Islet precursor cell (in vitro differentiated cells): Measurements from ENCODE around the gene CDKN1A.
"Not testable (repeated sequence)": the region's sequence is repeated elsewhere in the genome, so short reads cannot be mapped to it uniquely, and the experiment has no call there.

ENCODE experiments used
- DNase-seq: peaks from one replicate; pipeline ENCODE4 v3.0.0-alpha.2; 2018

CDKN1A gene

GRCh38 chr6:36699348-36699747, 20.8 kb downstream of the CDKN1A start:
- DNase-seq: no peak

- no peak for DNase-seq
Measured at GRCh38 chr6:36700071-36700812, 21.7 kb downstream of the CDKN1A start.

- DNase-seq: no peak
Measured at GRCh38 chr6:36700831-36701230, 22.3 kb downstream of the CDKN1A start.

DNA sequence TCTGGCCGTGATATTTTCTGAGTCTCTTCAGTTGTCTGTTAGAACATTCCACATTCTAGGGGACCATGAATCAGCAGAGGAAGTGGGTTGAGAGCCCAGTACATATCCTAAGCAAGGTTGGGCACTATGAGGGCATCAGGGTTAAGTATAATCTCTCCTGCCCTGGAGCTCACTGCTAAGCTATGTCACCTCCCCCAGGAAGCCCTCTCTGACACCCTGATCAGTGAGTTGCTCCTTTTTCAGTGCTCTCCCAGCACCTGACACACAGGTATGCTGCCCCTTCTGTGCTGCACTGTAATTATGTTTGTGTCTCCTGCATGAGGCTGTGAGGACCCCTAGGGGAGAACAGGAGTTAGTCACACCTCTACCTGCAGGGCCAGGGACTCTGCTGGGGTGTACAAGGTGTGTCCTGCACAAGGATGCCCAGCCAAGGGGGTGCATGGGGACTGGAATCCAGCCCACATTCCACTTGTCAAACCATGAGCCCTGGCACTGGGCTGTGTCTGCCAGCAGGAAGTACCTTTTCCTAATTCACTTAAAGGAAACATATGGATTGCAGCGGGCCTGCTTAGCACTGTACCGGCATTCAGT, 23.0 kb downstream of the CDKN1A start:
- no peak for DNase-seq

GRCh38 chr6:36702656-36703055, 24.1 kb downstream of the CDKN1A start:
- no peak for DNase-seq

DNA sequence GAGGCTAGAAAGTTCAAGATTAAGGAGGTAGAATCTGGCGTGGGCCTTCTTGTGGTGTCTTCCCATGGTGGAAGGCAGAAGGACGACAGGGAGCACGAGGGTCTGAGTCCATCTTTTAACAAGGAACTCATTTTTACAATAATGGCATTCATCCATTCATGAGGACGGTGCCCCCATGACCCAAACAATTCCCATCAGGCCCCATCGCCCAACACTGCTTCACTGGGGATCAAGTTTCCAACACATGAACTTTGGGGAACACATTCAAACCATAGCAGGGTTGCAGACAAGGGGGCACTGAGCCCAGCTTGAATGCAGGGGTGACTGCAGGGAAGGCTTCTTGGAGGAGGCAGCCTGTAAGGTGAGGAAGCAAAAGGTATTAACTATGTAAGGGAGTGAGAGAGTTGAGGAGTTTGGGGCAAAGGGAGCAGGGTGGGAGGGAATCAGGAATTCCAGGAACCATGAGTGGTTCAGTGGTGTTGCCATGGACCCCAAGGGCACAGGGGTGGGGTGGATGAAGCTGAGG, 24.6 kb downstream of the CDKN1A start:
- no peak for DNase-seq

- DNase-seq: no peak
Measured at GRCh38 chr6:36703982-36704381, 25.5 kb downstream of the CDKN1A start.

- DNase-seq: not testable (repeated sequence)
Measured at GRCh38 chr6:36704961-36705577, 26.6 kb downstream of the CDKN1A start.

DNA sequence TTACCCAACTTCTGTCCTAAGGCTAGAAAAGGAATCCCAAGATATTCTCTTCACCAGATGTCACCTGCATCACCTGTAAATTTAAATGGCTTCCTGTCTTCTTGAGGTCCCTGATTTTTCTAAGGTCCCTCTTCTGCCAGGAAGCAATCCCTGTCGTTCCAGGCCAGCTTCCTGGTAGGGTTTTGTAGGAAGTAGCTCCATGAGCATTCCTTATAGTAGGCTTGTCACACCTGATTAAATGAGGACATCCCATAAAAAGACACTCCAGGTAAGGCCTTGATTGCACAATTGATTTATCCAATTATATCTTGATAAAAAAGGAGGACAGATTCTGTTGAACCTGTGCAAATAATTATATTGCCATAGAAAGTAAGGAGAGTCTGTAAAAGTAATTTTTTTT, 27.8 kb downstream of the CDKN1A start:
- DNase-seq: no peak

GRCh38 chr6:36712816-36713215, 34.3 kb downstream of the CDKN1A start:
- DNase-seq: no peak

- no peak for DNase-seq
Measured at GRCh38 chr6:36713846-36714245, 35.3 kb downstream of the CDKN1A start.

DNA sequence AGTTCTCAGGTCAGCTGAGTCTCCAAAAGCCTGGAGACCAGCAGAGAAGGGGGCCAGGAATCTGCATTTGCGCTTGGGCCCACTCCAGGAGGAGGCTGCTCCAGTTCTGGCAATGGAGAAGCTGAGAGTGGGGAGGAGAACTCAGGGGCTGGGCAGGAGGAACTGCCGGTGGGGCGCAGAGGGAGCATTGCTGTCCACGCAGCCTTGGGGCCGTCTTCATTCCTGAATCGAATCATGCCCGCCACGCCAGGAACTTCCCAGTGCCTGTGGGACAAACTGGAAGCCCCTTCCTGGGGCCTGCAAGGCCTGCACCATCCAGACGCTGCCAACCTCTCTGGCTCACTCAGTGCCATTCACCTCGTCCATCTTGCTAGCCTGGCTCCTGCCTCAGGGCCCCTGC, 36.0 kb downstream of the CDKN1A start:
- DNase-seq: no peak

DNA sequence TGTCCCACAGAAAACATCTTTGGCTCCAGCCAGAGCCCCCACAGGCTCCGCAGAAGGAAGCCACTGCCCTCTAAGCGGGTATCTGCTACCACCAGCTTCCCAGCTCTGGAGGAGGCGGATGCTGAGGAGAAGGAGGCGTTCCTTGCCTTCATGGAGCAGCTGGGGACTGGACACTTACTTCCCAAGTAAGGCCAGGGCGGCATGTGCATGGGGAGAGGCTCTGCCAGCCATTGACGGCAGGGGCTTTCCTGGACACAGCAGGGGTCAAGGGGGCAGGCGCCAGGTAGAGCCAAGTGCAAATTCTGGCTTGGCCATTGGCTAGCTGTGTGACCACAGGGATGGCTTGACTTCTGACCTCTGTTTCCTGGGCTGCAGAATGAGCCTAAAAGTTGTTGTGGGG, 37.0 kb downstream of the CDKN1A start:
- DNase-seq: no peak

GRCh38 chr6:36716476-36717093, 38.1 kb downstream of the CDKN1A start:
- DNase-seq: no peak

DNA sequence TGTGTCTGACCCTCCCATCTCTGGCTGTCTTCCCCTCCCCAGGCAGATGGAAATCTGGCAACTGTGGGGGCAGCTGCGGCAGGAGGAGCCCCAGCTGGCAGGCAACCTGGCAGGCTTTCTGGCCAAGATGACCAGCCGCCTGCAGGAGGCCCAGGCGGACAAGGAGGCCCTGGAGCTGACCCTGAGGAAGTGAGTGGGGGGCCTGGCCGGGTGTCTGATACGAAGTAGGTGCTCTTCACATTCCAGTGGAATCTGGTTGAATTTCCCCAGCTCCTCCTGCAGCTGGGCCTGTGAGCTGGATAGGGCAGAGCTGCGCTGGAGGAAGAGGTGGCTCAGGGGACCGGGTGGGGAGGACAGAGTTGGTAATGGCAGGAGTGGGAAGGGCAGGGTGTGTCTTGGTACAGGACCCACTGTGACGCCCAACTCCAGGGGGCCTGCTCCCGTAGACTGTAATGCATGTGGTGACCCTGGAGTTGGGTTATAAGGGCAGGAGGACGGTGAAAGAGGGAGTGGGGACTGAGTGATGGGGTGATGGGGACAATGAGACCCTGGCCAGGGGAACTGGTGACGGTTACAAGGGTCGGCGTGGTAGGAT, 38.8 kb downstream of the CDKN1A start:
- no peak for DNase-seq

DNA sequence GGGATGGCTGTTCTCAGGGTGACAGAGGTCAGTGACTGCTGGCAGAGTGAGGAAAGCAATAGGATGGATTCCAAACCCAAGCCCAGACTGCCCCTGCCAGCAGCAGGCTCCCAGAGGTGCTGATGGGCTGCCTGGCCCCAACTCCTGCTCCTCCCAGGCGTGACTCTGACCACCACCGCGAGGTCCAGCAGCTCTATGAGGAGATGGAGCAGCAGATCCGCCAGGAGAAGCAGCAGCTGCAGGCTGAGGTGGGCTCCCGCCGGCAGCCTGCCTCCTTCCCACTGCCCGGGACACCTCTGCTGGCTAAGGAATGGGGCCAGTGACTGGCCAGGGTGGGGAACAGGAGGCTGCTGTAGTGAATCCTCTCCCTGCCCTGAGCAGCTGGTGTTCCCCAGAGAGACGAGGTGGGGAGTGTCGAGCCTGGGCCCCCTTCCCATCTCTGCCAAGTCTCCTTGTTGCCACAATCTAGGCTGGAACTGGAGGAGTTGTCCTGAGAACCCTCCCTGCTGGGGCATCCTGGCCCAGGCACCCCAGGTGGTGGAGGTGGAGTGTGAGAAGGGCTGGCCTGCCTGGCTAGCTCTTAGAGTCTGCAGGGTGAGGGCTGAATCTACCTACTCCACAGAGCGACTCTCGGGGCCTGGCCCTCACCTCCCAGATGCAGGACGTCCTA, 39.5 kb downstream of the CDKN1A start:
- DNase-seq: no peak

DNA sequence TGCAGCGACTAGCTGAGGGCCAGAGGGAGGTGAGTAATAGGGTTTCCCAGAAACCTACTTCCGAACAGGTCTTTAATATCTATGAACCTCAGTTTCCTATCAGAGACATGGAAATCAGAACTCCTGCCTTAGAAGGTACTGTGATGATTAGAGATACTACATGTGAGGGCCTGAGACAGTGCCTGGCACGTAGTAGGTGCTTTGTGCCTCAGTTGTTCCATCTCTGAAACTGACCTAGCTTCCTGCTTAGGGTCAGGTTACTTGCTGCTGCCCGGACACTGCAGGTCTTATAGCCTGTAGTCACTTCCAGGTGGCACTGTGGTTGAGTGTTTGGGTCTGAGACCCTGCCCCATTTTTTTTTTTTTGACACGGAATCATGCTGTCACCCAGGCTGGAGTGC, 40.0 kb downstream of the CDKN1A start:
- DNase-seq: no peak

GRCh38 chr6:36719126-36719525, 40.6 kb downstream of the CDKN1A start:
- DNase-seq: no peak

DNA sequence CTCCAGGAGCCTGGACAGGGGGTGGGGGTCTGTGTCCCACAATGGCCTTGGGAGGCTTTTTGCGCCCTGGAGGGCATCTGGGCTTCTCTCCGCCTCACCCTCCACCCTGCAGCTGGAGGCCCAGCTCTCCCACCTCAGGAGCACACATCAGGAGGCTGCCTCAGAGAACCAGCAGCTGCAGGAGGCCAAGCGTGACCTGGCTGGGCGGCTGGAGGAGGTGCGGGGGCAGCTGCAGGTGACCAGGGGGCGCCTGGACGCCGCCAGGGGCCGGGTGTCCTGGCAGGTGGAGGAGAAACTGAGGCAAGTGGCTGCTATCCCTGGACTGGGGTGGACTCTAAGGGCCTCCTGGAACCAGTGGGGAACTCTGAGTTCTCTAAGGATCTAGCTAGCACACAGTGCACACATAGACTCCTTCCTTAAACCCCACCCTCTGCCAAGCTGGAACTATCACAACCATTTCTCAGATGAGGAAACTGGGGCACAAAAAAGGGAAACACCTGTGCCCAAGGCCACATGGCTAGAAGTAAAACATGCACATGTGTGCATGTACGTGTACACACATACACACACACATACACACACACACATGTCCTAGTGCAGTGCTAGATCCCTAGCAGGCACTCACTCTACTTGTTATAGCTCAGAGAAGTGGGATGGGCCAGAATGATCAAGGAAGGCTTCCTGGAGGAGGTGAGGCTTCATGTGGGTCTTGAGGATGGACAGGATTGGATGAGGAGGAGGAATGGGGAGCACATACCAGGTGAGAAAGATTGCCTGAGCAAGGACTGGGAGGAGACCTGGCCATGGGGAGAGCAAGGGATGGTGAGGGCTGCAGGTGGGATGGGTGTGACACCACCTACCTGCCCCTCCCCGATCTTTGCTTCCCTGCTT, 42.0 kb downstream of the CDKN1A start:
- DNase-seq: no peak

DNA sequence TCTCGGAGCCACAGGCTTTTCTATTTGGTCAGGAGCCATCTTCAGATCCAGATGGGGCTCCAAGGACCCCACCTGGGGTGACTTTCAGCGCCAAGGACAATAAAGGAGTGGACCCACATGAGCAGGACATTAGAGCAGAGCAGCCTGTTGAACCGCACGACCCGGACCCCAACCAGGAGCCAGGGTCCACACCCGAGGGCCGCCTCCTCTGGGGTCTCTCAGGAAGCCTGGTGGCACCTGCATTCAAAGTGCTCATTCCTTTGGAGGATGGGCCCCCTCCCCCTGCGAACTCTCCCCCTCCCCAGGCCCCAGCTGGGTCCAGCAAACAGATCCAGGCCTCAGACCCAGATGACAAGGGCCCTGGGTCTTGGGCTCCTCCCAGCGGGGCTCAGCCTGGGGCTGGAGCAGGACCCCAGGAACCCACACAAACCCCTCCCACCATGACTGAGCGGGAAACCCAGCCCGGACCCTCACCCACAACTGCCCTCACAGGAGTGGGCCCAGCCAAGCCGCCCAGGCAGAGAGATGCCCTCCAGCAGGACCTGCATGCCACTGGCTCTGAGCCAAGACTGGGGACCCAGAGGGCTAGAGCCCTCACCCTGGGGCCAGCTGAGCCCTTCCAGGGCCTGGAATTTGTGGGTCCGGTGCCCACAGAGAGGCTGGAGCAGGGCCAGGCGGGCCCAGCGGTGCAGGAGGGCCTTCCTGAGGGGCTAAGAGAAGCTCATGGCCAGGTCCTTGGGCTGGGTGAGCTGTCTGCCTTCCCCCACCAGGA, 43.0 kb downstream of the CDKN1A start:
- no peak for DNase-seq

GRCh38 chr6:36722365-36722764, 43.9 kb downstream of the CDKN1A start:
- no peak for DNase-seq
